ENCODE results near the gene ANXA6.
A peak's percentile ranks its signal among the peaks of the same experiment; 100 is the strongest.

ANXA6 gene

GRCh38 chr5:151060742-151061141, 96.8 kb downstream of the ANXA6 start:
- no peak for DNase-seq

- DNase-seq: no peak
Observed at GRCh38 chr5:151058891-151059489, 98.6 kb downstream of the ANXA6 start.

GRCh38 chr5:151058301-151058700, 99.3 kb downstream of the ANXA6 start:
- DNase-seq: no peak

GRCh38 chr5:151056379-151057325, 100.9 kb downstream of the ANXA6 start:
- DNase-seq: no peak

GRCh38 chr5:151055336-151055735, 102.2 kb downstream of the ANXA6 start:
- no peak for DNase-seq

- DNase-seq: no peak
Observed at GRCh38 chr5:151054709-151055108, 102.9 kb downstream of the ANXA6 start.

GRCh38 chr5:151053796-151054462, 103.7 kb downstream of the ANXA6 start:
- no peak for DNase-seq

GRCh38 chr5:151052836-151053235, 104.7 kb downstream of the ANXA6 start:
- no peak for DNase-seq

GRCh38 chr5:151051931-151052608, 105.5 kb downstream of the ANXA6 start:
- DNase-seq: no peak

- DNase-seq: peak; percentile 78
Observed at GRCh38 chr5:151051066-151051930, 106.3 kb downstream of the ANXA6 start.

Measured in activated CD4-positive, alpha-beta T cell treated with anti-CD3 and anti-CD28 coated beads for 48 hours (primary cell).